ENCODE results near the gene POP7.
A peak's percentile ranks its signal among the peaks of the same experiment; 100 is the strongest.
"Not testable (repeated sequence)": the region's sequence is repeated elsewhere in the genome, so short reads cannot be mapped to it uniquely, and the experiment has no call there.

POP7 gene

DNA sequence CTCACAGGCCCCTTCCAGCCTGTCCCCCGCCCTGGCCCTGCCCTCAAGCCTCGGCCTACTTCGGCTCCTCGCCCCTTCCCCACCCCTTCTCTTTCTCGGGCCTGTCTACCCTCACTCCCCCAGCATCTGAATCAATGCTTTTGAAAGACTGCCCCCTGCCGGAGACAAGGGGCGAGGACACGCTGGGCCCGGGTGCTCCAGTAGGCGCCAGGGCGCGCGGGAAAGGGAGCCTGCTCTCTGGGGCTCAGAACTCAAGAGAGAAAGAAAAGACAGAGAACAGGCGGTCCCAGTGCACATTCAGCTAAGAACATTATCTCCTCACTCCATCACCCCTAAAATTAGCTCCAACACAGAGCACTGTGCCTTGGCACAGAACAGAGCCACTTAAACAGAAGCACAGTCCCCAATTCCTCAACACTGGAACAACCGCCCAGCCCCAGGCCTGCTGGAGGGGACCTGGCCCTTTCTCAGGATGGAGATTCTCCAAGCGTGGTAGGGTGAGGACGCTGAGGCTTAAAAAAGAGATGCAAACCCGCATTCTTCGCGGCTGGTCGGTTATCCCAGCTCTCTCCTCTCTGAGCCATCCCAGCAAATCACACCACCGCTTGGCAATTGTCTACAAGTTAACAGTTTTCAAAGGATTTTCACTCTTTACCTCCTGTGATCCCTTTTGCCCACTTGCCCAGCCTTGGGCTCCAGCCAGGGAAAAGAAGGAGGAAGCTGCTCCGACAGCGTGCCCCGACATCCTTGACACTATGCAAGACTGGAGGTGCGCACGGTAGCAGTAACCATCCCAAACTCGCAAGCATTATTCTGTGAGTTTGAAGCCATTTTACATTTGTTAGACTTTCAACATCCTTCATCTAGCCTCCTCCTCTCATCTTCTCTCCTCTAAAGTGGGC lies 14.0 kb upstream of the POP7 start:
- DNase-seq (ENCODE audit: low read depth), result peak; percentile 74

DNA sequence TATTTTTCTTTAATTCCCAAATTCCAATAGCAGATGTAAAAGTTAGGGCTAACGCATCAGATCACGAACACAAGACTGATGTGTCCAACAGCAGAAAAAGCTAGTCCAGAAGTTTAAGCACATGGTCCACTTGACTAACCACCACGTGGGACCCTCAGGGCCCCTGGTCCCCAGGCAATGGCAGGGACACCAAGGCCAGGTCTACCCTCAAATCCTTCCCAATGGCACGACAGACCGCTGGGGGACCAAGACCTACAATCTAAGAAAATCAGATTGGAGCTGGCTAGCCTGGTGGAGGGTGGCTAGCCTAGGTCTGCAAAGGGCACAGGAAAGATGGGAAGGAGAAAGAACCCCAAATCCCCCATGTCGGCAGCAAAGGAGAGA lies 13.4 kb upstream of the POP7 start:
- no peak for DNase-seq (ENCODE audit: low read depth)

DNA sequence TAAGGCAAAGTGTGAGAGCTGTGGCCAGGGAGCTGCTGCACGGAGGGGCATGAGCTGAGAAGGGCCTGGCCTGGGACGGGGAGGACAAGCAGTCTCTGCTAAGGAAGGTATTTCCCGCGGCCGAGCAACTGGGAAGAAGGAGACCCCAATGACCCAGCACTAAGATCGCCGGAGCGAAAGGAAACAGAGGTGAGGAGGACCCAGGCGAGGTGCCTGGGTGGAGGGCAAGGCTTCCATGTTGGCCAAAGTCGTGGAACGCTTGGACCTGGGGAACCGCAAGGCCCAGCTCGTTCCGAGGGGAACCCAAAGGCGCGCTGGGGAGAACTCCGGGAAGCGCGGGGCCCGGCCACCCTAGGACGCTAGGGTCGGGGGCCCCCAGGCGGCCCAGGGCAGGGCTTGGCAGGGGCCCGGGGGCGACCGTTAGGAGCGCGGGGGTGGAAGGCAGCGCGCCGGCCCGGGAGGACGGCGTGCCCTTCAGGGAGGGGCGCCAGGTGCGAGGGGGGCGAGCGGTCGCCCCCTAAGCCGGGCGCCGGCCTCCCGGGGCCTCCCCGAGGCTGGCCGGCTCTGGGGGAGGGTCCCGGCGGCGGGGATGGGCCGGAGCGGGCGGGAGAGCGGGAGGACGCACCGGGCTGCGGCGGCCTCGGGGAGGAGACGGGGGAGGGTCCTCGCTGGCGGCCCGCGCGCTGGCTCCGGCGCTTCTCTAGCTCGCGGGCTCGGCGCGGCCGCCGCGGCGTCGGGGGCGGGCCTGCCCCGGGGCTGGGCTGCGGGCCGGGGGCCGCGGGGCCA lies 12.4 kb upstream of the POP7 start:
- no peak for DNase-seq (ENCODE audit: low read depth)

DNA sequence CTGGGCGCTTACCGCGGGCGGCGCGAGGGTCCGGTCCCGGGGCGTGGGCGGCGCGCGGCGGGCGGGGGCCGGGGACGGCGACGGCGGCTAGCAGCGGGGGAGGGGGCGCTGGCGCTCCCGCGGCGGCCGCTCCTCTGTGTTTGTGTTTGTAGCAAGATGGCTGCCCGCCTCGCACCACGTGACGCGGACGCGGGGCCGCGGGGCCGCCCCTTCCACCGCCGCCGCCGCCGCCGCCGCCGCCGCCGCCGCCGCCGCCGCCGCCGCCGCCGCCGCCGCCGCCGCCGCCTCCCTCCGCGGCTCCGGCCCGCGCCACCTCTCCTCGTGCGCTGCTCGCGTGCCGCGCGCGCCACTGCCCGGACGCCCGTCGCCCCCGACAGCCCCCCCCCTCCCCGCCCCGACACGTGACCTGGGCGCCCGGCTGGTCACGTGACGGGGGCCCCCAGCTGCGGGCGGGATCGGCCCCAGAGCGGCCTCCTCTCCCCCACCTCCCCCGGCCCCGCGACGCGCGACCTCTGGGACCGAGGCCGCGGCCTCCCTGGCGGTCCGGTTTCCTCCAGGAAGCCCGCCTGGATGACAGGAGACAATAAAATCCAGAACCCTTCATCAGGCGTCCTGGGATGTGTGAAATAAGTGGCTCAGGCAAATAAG lies 11.7 kb upstream of the POP7 start, which contains the start of gene GIGYF1:
Gene GIGYF1, minus strand, starts transcription at position 153 of the 648 bp plus-strand sequence. CDS start 6,012 bp downstream, outside the sequence.
- peak; percentile 46 for DNase-seq (ENCODE audit: low read depth)

GRCh38 chr7:100696123-100696521 lies 9.8 kb upstream of the POP7 start:
- no peak for DNase-seq (ENCODE audit: low read depth)

GRCh38 chr7:100699018-100699417 lies 6.9 kb upstream of the POP7 start:
- no peak for DNase-seq (ENCODE audit: low read depth)

DNA sequence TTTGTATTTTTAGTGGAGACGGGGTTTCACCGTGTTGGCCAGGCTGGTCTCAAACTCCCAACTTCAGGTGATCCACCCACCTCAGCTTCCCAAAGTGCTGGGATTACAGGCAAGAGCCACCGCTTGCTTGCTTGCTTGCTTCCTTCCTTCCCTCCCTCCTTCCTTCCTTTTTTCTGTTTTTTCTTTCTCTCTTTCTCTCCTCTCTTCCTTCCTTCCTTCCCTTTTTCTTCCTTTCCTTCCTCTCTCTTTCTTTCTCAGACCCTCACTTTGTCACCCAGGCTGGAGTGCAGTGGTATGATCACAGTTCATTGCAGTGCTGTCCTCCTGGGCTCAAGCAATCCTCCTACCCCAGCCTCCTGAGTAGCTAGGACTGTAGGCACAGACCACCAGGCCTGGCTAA lies 4.8 kb upstream of the POP7 start:
- not testable (repeated sequence) for DNase-seq (ENCODE audit: low read depth)

GRCh38 chr7:100705320-100705752 lies 585 bp upstream of the POP7 start:
- DNase-seq (ENCODE audit: low read depth), result peak; percentile 72

DNA sequence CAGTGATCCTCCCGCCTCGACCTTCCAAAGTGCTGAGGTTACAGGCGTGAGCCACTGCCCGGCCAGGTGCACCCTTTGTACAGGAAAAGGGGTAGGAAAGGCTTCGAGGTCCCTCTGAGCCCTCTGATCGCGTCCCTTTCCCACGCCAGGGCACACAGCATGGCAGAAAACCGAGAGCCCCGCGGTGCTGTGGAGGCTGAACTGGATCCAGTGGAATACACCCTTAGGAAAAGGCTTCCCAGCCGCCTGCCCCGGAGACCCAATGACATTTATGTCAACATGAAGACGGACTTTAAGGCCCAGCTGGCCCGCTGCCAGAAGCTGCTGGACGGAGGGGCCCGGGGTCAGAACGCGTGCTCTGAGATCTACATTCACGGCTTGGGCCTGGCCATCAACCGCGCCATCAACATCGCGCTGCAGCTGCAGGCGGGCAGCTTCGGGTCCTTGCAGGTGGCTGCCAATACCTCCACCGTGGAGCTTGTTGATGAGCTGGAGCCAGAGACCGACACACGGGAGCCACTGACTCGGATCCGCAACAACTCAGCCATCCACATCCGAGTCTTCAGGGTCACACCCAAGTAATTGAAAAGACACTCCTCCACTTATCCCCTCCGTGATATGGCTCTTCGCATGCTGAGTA lies 871 bp downstream of the POP7 start:
- DNase-seq (ENCODE audit: low read depth), result no peak

GRCh38 chr7:100708395-100708794 lies 2.5 kb downstream of the POP7 start:
- DNase-seq (ENCODE audit: low read depth), result no peak

DNA sequence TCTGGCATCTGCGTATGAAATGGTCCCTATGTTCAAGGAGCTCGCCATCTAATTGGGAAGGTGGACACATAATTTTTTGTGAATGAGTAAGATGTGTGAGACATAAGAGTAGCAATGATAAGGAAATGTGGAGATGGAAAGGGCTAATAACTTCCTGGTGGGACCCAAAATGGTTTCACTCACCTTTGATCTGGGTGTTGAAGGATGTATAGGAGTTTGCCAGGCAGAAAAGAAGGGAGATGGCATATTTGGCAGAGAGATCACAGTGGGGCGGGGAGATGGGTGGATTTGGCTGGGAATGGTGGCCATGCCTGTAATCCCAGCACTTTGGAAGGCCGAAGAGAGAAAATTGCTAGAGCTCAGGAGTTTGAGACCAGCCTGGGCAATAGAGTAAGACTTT lies 4.5 kb downstream of the POP7 start:
- DNase-seq (ENCODE audit: low read depth), result no peak

- no peak for DNase-seq (ENCODE audit: low read depth)
Observed at GRCh38 chr7:100711369-100711768, 5.4 kb downstream of the POP7 start.

DNA sequence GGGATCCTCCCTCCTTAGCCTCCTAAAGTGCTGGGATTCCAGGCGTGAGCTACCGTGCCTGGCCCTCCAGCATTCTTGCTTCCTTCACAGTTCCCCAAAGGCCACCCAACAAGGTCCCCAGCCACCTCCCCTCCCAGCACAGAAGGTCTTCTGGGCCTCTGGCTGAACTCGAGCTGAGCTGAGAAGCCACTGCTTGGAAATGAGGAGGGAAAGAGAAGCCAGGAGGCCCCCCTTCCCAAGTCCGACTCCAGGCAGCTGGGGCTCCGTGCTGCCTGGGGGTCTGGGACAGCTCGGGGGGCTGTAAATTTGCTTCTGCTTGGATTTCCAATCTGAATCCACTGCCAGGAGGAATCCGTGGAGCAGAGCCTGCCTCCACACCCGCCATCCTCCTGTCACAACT lies 8.8 kb downstream of the POP7 start:
- no peak for DNase-seq (ENCODE audit: low read depth)

- DNase-seq (ENCODE audit: low read depth), result not testable (repeated sequence)
Observed at GRCh38 chr7:100717073-100717472, 11.2 kb downstream of the POP7 start.

- DNase-seq (ENCODE audit: low read depth), result no peak
Observed at GRCh38 chr7:100719523-100720278, 13.8 kb downstream of the POP7 start.

- no peak for DNase-seq (ENCODE audit: low read depth)
Observed at GRCh38 chr7:100720279-100720670, 14.4 kb downstream of the POP7 start, which contains the start of gene EPO. TSS of gene EPO (plus strand) at chr7:100720468. CDS start at chr7:100720981, 513 bp downstream.

DNA sequence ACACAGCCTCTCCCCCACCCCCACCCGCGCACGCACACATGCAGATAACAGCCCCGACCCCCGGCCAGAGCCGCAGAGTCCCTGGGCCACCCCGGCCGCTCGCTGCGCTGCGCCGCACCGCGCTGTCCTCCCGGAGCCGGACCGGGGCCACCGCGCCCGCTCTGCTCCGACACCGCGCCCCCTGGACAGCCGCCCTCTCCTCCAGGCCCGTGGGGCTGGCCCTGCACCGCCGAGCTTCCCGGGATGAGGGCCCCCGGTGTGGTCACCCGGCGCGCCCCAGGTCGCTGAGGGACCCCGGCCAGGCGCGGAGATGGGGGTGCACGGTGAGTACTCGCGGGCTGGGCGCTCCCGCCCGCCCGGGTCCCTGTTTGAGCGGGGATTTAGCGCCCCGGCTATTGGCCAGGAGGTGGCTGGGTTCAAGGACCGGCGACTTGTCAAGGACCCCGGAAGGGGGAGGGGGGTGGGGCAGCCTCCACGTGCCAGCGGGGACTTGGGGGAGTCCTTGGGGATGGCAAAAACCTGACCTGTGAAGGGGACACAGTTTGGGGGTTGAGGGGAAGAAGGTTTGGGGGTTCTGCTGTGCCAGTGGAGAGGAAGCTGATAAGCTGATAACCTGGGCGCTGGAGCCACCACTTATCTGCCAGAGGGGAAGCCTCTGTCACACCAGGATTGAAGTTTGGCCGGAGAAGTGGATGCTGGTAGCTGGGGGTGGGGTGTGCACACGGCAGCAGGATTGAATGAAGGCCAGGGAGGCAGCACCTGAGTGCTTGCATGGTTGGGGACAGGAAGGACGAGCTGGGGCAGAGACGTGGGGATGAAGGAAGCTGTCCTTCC lies 15.0 kb downstream of the POP7 start:
- DNase-seq (ENCODE audit: low read depth), result no peak

GRCh38 chr7:100721505-100721812 lies 15.5 kb downstream of the POP7 start:
- no peak for DNase-seq (ENCODE audit: low read depth)

DNA sequence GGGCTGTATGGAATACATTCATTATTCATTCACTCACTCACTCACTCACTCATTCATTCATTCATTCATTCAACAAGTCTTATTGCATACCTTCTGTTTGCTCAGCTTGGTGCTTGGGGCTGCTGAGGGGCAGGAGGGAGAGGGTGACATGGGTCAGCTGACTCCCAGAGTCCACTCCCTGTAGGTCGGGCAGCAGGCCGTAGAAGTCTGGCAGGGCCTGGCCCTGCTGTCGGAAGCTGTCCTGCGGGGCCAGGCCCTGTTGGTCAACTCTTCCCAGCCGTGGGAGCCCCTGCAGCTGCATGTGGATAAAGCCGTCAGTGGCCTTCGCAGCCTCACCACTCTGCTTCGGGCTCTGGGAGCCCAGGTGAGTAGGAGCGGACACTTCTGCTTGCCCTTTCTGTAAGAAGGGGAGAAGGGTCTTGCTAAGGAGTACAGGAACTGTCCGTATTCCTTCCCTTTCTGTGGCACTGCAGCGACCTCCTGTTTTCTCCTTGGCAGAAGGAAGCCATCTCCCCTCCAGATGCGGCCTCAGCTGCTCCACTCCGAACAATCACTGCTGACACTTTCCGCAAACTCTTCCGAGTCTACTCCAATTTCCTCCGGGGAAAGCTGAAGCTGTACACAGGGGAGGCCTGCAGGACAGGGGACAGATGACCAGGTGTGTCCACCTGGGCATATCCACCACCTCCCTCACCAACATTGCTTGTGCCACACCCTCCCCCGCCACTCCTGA lies 16.7 kb downstream of the POP7 start:
- no peak for DNase-seq (ENCODE audit: low read depth)

Data from stimulated activated CD8-positive, alpha-beta memory T cell treated with anti-CD3 and anti-CD28 coated beads, Interleukin-7, amount 100 ng/mL, for 24 hours (primary cell).